Hepatocyte (in vitro differentiated cells): ENCODE data around the gene AEN.

Source experiments
- CTCF ChIP-seq: fragments of 200-600 bp; sonication (generic); IDR thresholded peaks from 2 replicates; pipeline ENCODE4 v1.5.1; 2016; ENCODE audit warnings: antibody characterized with exemption, mild to moderate bottlenecking; ENCODE audit not compliant: poor library complexity
- EZH2 ChIP-seq: fragments of 200-600 bp; sonication (generic); IDR thresholded peaks from 2 replicates; pipeline ENCODE4 v1.6.1; 2016; ENCODE audit warnings: antibody characterized with exemption, mild to moderate bottlenecking, borderline replicate concordance

- no peak for TF ChIP-seq CTCF
- TF ChIP-seq EZH2: no peak
Measured at GRCh38 chr15:88619796-88620195, 1.3 kb upstream of the AEN start.
